Subcutaneous abdominal adipose tissue (tissue), 5 donors: ENCODE results near the gene ZBTB12.
"Not testable (repeated sequence)": the region's sequence is repeated elsewhere in the genome, so short reads cannot be mapped to it uniquely, and the experiment has no call there.

Experiments used
- H3K27ac ChIP-seq: one replicate; pipeline ENCODE4 v1.7.0; 2013; ENCODE audit warnings: low read depth, mild to moderate bottlenecking, inconsistent platforms, low read length, moderate library complexity
- H3K27me3 ChIP-seq, 5 donors: one replicate each; pipeline ENCODE4 v1.7.0; 2013; ENCODE audit warnings: low read length in 5 of 5, inconsistent platforms in 1 of 5; ENCODE audit not compliant: control insufficient read depth in 5 of 5, insufficient read depth in 4 of 5
- H3K36me3 ChIP-seq, 5 donors: one replicate each; pipeline ENCODE4 v1.7.0; 2013; ENCODE audit warnings: low read length in 5 of 5; ENCODE audit not compliant: control insufficient read depth in 5 of 5, insufficient read depth in 5 of 5
- H3K4me1 ChIP-seq, 5 donors: one replicate each; pipeline ENCODE4 v1.7.0; 2013; ENCODE audit warnings: low read length in 5 of 5, mild to moderate bottlenecking in 3 of 5, moderate library complexity in 1 of 5; ENCODE audit not compliant: control insufficient read depth in 5 of 5, insufficient read depth in 5 of 5
- H3K4me3 ChIP-seq, 5 donors: one replicate each; pipeline ENCODE4 v1.7.0; 2013; ENCODE audit warnings: low read length in 5 of 5, low read depth in 1 of 5
- H3K9ac ChIP-seq, 5 donors: one replicate each; pipeline ENCODE4 v1.7.0; 2013; ENCODE audit warnings: low read length in 5 of 5, mild to moderate bottlenecking in 4 of 5, moderate library complexity in 3 of 5
- H3K9me3 ChIP-seq, 5 donors: one replicate each; pipeline ENCODE4 v1.7.0; 2013; ENCODE audit warnings: low read length in 5 of 5; ENCODE audit not compliant: control insufficient read depth in 5 of 5
- donor health status: healthy.
- donor health status: healthy.
- donor health status: healthy.
- donor health status: healthy.
- donor health status: healthy.

Gene ZBTB12

DNA sequence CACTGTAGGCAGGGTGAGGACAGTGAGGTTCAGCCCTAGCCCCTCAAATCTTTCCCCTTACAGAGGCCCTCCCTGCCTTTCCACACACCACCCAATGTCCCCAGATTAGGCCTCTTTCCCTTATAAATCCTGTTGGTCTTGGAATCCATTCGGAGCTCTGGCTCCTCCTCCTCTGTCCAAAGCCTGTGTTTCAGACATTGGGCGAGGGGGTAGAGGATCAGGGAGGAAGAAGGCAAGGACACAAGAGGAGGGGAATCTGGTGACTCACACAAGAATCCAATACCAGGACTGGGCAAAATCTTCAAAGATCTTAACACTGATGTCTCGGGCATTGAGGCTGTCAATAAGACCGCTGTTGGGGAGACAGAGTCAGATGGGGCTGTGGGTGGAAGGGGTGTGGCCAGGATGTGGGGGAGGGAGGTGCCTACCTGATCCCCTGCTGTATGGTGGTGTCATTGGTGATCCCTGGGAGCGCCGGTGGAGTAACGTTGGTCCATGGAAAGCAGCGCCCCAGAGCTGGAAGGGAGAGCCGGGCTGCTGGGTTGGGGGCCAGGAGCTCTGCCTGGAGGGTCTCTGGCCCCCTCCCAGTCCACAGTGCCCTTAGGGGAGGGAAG, 30.7 kb downstream of the ZBTB12 start:
- no peak overlapping the region for H3K27ac ChIP-seq
- no peak overlapping the region for H3K9ac ChIP-seq
- no peaks in the 10 kb centered on the region for H3K9me3 ChIP-seq
- no peaks in the 10 kb centered on the region for H3K36me3 ChIP-seq
- no peak overlapping the region for H3K4me3 ChIP-seq
- peaks cover 0 to 20% (median 13%) of the 10 kb centered on the region in 5 donors for H3K27me3 ChIP-seq
- H3K4me1 ChIP-seq = no peaks in the 10 kb centered on the region

GRCh38 chr6:31870385-31870921, 31.4 kb downstream of the ZBTB12 start:
- no peak overlapping the region for H3K9ac ChIP-seq
- no peak overlapping the region for H3K27ac ChIP-seq
- no peaks in the 10 kb centered on the region for H3K4me1 ChIP-seq

DNA sequence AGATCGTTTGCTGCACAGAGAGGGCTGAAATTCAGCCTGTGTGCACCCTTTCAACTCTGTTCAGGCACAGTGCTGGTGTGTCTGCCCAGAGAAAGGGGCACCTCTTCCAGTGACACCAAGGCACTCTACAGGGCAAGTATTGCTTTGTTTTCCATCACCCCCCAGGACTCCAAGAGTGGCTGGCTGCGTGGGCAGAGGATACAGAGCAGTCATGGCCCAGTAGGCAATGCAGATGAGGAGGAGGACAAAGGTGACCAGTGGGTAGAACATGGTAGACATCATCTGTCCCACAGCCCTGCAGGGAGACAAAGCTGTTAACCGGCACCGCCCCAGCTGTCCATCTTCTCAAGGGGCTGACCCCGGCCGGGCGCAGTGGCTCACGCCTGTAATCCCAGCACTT, 32.5 kb downstream of the ZBTB12 start:
- Histone ChIP-seq H3K36me3 (no peaks in the 10 kb centered on the region), H3K9me3 (no peaks in the 10 kb centered on the region), H3K4me3 (no peak overlapping the region), H3K9ac (no peak overlapping the region), H3K4me1 (peaks cover 0 to 2% (median 1%) of the 10 kb centered on the region in 5 donors), H3K27ac (no peak overlapping the region), H3K27me3 (peaks cover 0 to 20% (median 13%) of the 10 kb centered on the region in 5 donors)

More at GRCh38 chr6:31870385-31870921, 31.4 kb downstream of the ZBTB12 start:
- H3K36me3 ChIP-seq = no peaks in the 10 kb centered on the region
- peaks cover 0 to 20% (median 13%) of the 10 kb centered on the region in 5 donors for H3K27me3 ChIP-seq
- no peak overlapping the region for H3K4me3 ChIP-seq
- H3K9me3 ChIP-seq = no peaks in the 10 kb centered on the region

- not testable (repeated sequence) for H3K9me3 ChIP-seq, H3K4me1 ChIP-seq, H3K4me3 ChIP-seq, H3K36me3 ChIP-seq, H3K9ac ChIP-seq, H3K27ac ChIP-seq
- peaks cover 0 to 20% (median 13%) of the 10 kb centered on the region in 5 donors for H3K27me3 ChIP-seq
Observed at GRCh38 chr6:31868658-31868971, 33.3 kb downstream of the ZBTB12 start.

DNA sequence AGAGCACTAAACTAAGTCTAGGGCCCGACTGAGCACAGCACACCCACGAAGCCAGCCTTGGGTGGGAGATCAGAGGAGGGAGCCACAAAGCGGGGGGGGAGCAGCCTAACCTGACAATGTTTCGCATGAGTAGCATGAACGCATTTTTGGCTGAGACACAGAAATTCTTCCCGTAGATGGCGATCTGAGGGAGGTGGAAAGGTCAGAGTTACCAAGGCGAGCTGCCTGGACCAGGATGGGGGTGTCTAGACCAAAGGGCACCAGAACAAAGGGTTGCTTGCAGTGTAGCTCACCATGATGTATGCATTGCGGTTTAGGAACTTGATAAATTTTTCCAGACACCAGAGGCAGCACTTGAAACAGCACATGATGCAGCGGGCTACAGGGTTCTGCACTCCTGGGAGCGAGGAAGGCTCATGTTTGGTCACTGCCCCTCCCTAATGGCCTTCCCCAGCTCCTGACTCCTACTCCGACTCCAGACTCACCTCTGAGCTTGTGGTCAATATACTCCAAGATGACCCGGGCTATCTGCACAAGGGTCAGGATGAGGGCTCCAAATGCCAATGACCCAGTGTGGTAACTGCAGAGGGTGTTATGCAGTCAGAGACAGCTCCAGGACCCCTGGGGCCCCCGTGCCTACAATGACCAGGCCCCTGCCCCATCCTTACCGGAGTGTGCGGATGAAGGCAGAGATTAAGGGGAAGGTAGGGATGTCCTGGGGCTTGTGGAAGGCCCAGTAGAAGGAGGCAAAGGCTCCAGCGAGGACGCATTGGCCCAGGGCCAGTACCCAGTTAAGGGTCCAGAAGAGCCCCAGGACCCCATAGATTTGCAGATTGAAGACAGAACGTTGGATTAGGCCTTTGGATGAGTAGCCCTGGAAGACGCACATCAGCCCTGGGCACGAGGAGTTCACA, 36.4 kb downstream of the ZBTB12 start:
- no peaks in the 10 kb centered on the region for H3K9me3 ChIP-seq
- no peak overlapping the region for H3K27ac ChIP-seq

DNA sequence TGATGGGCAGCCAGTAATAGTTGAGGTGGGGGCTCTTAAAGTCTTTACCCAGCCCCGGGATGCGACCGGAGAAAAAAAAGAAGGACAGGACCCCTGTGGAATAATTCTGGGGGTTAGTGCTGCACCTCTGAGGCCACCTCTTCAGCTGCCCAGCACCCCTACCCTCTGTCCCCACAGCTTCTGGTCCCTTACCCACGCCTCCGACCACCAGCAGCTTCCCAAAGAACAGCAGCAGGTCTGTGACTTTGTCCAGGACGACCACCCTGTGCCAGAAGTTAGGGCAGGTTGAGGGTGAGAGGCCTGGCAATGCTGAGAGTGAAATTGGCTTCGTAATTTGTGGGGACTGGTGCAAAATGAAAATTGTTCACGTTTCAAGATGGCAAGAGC, 37.1 kb downstream of the ZBTB12 start:
- Histone ChIP-seq H3K9ac (no peak overlapping the region), H3K9me3 (no peaks in the 10 kb centered on the region), H3K4me3 (no peak overlapping the region), H3K27me3 (peaks cover 0 to 8% (median 0%) of the 10 kb centered on the region in 5 donors), H3K27ac (no peak overlapping the region), H3K36me3 (peaks cover 0 to 15% (median 12%) of the 10 kb centered on the region in 5 donors), H3K4me1 (peaks cover 3 to 26% (median 22%) of the 10 kb centered on the region in 5 donors)

More for the DNA sequence above, 36.4 kb downstream of the ZBTB12 start:
- peaks cover 3 to 26% (median 22%) of the 10 kb centered on the region in 5 donors for H3K4me1 ChIP-seq
- no peak overlapping the region for H3K4me3 ChIP-seq
- H3K36me3 ChIP-seq = peaks cover 0 to 8% (median 6%) of the 10 kb centered on the region in 5 donors
- no peak overlapping the region for H3K9ac ChIP-seq
- peaks cover 0 to 14% (median under 1%) of the 10 kb centered on the region in 5 donors for H3K27me3 ChIP-seq

DNA sequence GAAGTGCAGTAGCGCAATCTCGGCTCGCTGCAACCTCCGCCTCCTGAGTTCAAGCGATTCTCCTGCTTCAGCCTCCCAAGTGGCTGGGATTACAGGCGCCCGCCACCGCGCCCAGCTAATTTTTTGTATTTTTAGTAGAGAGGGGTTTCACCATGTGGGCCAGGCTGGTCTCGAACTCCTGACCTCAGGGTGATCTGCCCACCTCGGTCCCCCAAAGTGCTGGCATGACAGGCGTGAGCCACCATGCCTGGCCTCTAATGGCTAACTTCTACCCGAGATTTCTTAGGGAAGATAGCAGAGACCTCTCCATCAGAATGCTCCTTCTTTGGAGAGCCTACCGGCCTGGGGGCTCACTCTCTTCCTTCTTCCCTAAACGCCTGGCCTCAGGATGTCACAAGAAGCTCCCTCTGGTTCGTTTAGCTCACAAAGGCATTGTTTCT, 37.7 kb downstream of the ZBTB12 start:
- H3K36me3 ChIP-seq = peaks cover 0 to 22% (median 19%) of the 10 kb centered on the region in 5 donors
- not testable (repeated sequence) for H3K9me3 ChIP-seq, H3K27me3 ChIP-seq
- H3K4me1 ChIP-seq = peaks cover 3 to 26% (median 22%) of the 10 kb centered on the region in 5 donors
- H3K27ac ChIP-seq = peak overlapping the region; percentile 92
- H3K9ac ChIP-seq = peak overlapping the region in 3 of 5 donors; percentile 61 to 75 (median 65)
- peak overlapping the region; percentile 66 to 84 (median 71) for H3K4me3 ChIP-seq

GRCh38 chr6:31862344-31863235, 39.3 kb downstream of the ZBTB12 start, which contains the start of gene NEU1:
NEU1 (minus strand) TSS chr6:31862821; CDS start chr6:31862776, 45 bp downstream.
- Histone ChIP-seq H3K9me3 (no peaks in the 10 kb centered on the region), H3K9ac (peak within 1 kb of the TSS; percentile 81 to 86 (median 84)), H3K27me3 (no peaks in the 10 kb centered on the region), H3K27ac (peak within 1 kb of the TSS; percentile 92), H3K4me3 (peak within 1 kb of the TSS; percentile 86 to 97 (median 92)), H3K4me1 (peaks cover 3 to 26% (median 22%) of the 10 kb centered on the region in 5 donors), H3K36me3 (peaks cover 0 to 35% (median 28%) of the 10 kb centered on the region in 5 donors)

GRCh38 chr6:31861919-31862343, 40.0 kb downstream of the ZBTB12 start:
- Histone ChIP-seq H3K9me3 (no peaks in the 10 kb centered on the region), H3K4me3 (peak overlapping the region; percentile 86 to 97 (median 92)), H3K9ac (peak overlapping the region; percentile 81 to 86 (median 84)), H3K4me1 (peaks cover 3 to 26% (median 22%) of the 10 kb centered on the region in 5 donors), H3K27me3 (no peaks in the 10 kb centered on the region), H3K27ac (peak overlapping the region; percentile 67), H3K36me3 (peaks cover 0 to 41% (median 30%) of the 10 kb centered on the region in 5 donors)
